Measurements from ENCODE around the gene RNF150. TPM values are rescaled to one million over a fixed set of nuclear protein-coding genes. Genes with fewer than 3 reads are reported as not detected.

Gene RNF150
- total RNA-seq, 1 donor from 2014 or later: 5.8 TPM

DNA sequence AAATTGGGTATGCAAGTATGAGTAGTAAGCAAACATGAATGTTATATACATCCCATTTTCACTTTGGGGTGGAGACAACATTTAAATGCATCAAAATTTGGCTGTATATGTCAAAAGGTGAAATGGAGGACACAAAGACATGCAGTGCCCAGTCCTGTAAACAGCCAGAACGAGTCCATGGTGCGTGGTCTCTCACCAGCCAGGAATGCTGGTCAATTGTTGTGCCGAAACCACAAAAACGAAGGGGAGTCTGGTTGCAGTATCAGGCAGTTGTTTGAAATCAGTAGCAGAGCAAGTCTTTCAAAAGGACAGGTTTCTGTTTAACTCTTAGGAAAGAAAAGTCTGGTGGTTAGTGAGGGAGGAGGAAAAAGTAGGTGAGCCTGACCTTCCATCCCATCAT, 22.3 kb upstream of the RNF150 start:
- Mint-ChIP-seq H3K27ac (ENCODE audit: unreplicated experiment) (no peak overlapping the region), H3K9me3 (ENCODE audit: unreplicated experiment) (peaks cover under 1% of the 10 kb centered on the region), H3K4me1 (ENCODE audit: unreplicated experiment) (peaks cover 9% of the 10 kb centered on the region), H3K36me3 (ENCODE audit: low read depth, unreplicated experiment) (peaks cover 1% of the 10 kb centered on the region), H3K27me3 (ENCODE audit: unreplicated experiment) (no peaks in the 10 kb centered on the region), H3K4me3 (ENCODE audit: unreplicated experiment) (no peak overlapping the region)
- TF ChIP-seq, protein P1, sequence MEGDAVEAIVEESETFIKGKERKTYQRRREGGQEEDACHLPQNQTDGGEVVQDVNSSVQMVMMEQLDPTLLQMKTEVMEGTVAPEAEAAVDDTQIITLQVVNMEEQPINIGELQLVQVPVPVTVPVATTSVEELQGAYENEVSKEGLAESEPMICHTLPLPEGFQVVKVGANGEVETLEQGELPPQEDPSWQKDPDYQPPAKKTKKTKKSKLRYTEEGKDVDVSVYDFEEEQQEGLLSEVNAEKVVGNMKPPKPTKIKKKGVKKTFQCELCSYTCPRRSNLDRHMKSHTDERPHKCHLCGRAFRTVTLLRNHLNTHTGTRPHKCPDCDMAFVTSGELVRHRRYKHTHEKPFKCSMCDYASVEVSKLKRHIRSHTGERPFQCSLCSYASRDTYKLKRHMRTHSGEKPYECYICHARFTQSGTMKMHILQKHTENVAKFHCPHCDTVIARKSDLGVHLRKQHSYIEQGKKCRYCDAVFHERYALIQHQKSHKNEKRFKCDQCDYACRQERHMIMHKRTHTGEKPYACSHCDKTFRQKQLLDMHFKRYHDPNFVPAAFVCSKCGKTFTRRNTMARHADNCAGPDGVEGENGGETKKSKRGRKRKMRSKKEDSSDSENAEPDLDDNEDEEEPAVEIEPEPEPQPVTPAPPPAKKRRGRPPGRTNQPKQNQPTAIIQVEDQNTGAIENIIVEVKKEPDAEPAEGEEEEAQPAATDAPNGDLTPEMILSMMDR (IDR thresholded peaks at IDR 0.05; ENCODE audit: unreplicated experiment): no peak
- DNase-seq (ENCODE audit: low spot score): no peak

DNA sequence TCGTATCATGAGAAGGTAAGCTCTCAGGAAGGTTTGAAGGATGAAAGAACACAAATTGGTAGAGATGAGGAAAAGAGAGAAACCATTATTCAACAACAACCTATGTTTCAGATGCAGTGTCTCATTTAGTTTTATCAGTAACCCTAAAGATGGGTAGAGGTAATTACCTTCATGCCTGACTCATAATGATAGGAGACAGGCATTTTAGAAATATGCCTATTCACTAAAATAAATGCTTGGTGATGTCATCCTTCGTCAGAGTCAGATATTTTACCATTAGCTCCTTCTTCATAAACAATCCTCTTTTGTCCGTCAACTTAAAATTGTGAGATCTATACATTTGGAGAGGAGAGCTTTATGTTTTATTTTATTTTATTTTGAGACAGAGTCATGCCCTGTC, 21.5 kb upstream of the RNF150 start:
- no peaks in the 10 kb centered on the region for H3K36me3 Mint-ChIP-seq (ENCODE audit: low read depth, unreplicated experiment)
- H3K27me3 Mint-ChIP-seq (ENCODE audit: unreplicated experiment): no peaks in the 10 kb centered on the region
- H3K4me3 Mint-ChIP-seq (ENCODE audit: unreplicated experiment): no peak overlapping the region
- no peaks in the 10 kb centered on the region for H3K9me3 Mint-ChIP-seq (ENCODE audit: unreplicated experiment)
- peaks cover 4% of the 10 kb centered on the region for H3K4me1 Mint-ChIP-seq (ENCODE audit: unreplicated experiment)
- TF ChIP-seq, protein P1 (IDR thresholded peaks at IDR 0.05; ENCODE audit: unreplicated experiment): no peak
- no peak for DNase-seq (ENCODE audit: low spot score)
- no peak overlapping the region for H3K27ac Mint-ChIP-seq (ENCODE audit: unreplicated experiment)

DNA sequence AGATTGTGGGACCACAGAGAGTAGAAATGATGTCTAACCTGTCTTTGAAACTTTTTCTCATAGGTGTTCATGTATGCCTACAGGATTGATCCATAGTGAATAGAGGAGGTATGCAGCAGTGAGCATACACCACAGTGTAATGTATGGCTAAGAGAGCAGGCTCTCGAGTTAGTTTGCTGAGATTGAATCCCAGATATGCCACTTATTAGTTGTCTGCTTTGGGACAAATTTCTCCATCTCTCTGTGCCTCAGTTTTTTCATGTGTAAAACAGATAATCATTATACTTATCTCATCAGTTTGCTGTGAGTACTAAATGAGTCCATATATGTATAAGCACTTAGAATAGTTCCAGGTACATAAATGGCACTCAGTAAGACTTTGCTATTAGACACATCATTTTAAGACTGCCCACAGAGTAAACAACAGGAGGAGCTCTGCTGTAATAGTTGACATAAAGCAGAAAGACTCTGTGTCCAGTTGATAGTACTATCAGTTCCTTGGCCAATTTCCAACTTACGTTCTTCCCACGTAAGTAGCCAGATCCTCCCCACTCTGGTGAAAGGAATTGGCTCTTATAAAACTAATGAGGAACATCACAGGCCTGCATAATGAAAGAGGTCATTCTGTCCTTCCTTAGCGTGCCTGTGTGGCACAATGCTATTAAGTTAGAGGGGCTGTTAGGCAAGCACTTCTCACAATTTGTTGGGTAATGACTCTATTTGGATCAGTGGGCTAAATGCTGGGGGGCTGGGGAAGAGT, 20.7 kb upstream of the RNF150 start:
- no peaks in the 10 kb centered on the region for H3K9me3 Mint-ChIP-seq (ENCODE audit: unreplicated experiment)
- no peak overlapping the region for H3K27ac Mint-ChIP-seq (ENCODE audit: unreplicated experiment)
- H3K4me1 Mint-ChIP-seq (ENCODE audit: unreplicated experiment): peaks cover 3% of the 10 kb centered on the region
- H3K36me3 Mint-ChIP-seq (ENCODE audit: low read depth, unreplicated experiment): no peaks in the 10 kb centered on the region
- H3K4me3 Mint-ChIP-seq (ENCODE audit: unreplicated experiment): no peak overlapping the region
- TF ChIP-seq, protein P1 (IDR thresholded peaks at IDR 0.05; ENCODE audit: unreplicated experiment): no peak
- DNase-seq (ENCODE audit: low spot score): no peak
- no peaks in the 10 kb centered on the region for H3K27me3 Mint-ChIP-seq (ENCODE audit: unreplicated experiment)

DNA sequence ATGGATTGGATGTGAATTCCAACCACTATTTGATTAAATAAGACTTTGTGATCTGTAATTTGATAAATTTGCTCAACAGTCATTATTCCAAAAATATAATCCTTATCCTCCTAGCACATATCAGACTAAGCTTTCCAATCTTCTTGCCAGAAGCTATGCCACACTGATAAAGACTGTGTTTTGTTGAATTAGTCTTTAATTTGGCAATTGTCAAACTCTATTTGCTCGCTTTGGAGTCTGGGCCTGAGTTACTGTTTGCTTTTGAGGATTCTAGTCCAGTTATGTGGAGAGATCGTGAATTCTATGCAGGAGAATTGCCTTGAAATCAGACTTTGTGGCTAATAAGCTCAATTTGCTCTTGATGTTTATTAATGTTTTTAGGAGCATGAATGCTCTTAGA, 10.9 kb upstream of the RNF150 start:
- Mint-ChIP-seq H3K4me3 (ENCODE audit: unreplicated experiment) (no peak overlapping the region), H3K27me3 (ENCODE audit: unreplicated experiment) (no peaks in the 10 kb centered on the region), H3K36me3 (ENCODE audit: low read depth, unreplicated experiment) (no peaks in the 10 kb centered on the region), H3K9me3 (ENCODE audit: unreplicated experiment) (no peaks in the 10 kb centered on the region), H3K27ac (ENCODE audit: unreplicated experiment) (no peak overlapping the region), H3K4me1 (ENCODE audit: unreplicated experiment) (peaks cover 2% of the 10 kb centered on the region)
- DNase-seq (ENCODE audit: low spot score): no peak
- TF ChIP-seq, protein P1 (IDR thresholded peaks at IDR 0.05; ENCODE audit: unreplicated experiment): no peak

DNA sequence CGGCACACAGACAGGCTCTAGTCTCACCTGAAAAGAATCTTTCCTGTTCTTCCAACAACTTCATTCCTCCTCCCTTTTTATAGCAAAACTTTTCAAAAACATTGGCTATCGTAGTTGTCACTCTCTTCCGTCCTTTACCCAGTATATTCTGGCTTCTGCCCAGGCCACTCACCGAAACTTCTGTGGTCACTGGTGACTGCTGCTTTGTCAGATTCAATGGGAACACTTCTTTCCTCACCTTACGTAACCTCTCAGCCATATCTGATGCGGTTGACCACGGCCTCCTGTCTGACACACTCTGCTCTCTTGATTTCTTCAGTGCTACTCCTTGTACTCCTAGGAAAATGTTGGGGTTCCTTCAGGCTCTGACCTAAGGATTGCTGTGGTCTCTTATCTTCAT, 9.2 kb upstream of the RNF150 start:
- Mint-ChIP-seq H3K27me3 (ENCODE audit: unreplicated experiment) (no peaks in the 10 kb centered on the region), H3K4me3 (ENCODE audit: unreplicated experiment) (no peak overlapping the region), H3K36me3 (ENCODE audit: low read depth, unreplicated experiment) (no peaks in the 10 kb centered on the region), H3K4me1 (ENCODE audit: unreplicated experiment) (peaks cover 2% of the 10 kb centered on the region), H3K27ac (ENCODE audit: unreplicated experiment) (no peak overlapping the region), H3K9me3 (ENCODE audit: unreplicated experiment) (no peaks in the 10 kb centered on the region)
- TF ChIP-seq, protein P1 (IDR thresholded peaks at IDR 0.05; ENCODE audit: unreplicated experiment): no peak
- no peak for DNase-seq (ENCODE audit: low spot score)
